GM23338 (cell line): ENCODE results near the gene TSPAN4. TPM values are rescaled to one million over a fixed set of nuclear protein-coding genes. Genes with fewer than 3 reads are reported as not detected.

Experiments
- ATAC-seq: fragments of 200-7000 bp; cut with Tn5 transposase; 3 replicates; pipeline ENCODE4 v1.9.1; 2020
- DNase-seq: peaks from one replicate; pipeline ENCODE4 v3.0.0-alpha.2; 2015; ENCODE audit warnings: low spot score
- H2AFZ ChIP-seq: fragments of 200-600 bp; sonication (generic); 2 replicates; pipeline ENCODE4 v1.8.0; 2016; ENCODE audit warnings: antibody characterized with exemption, mild to moderate bottlenecking, moderate library complexity
- H3F3A ChIP-seq: fragments of 200-600 bp; sonication (generic); replicated peaks from 2 replicates; pipeline ENCODE4 v1.8.0; 2017; ENCODE audit warnings: antibody characterized with exemption, mixed run types, low read depth
- H3K27ac ChIP-seq: fragments of 200-600 bp; sonication (generic); 2 replicates; pipeline ENCODE4 v1.6.1; 2016; ENCODE audit warnings: low read depth
- H3K27me3 ChIP-seq: fragments of 200-600 bp; sonication (generic); 2 replicates; pipeline ENCODE4 v1.8.0; 2016; ENCODE audit warnings: mild to moderate bottlenecking, mixed run types, moderate library complexity; ENCODE audit not compliant: insufficient read depth
- H3K36me3 ChIP-seq: fragments of 200-600 bp; sonication (generic); 2 replicates; pipeline ENCODE4 v1.8.0; 2016; ENCODE audit warnings: mild to moderate bottlenecking; ENCODE audit not compliant: insufficient read depth
- H3K4me1 ChIP-seq: fragments of 200-600 bp; sonication (generic); 2 replicates; pipeline ENCODE4 v1.8.0; 2016; ENCODE audit warnings: mild to moderate bottlenecking, moderate library complexity; ENCODE audit not compliant: insufficient read depth
- H3K4me2 ChIP-seq: fragments of 200-600 bp; sonication (generic); 2 replicates; pipeline ENCODE4 v1.7.1; 2017; ENCODE audit warnings: mixed run types
- H3K4me3 ChIP-seq: fragments of 200-600 bp; sonication (generic); 2 replicates; pipeline ENCODE4 v1.6.1; 2016; ENCODE audit warnings: mixed run types
- H3K79me2 ChIP-seq: fragments of 200-600 bp; sonication (generic); replicated peaks from 2 replicates; pipeline ENCODE4 v1.8.0; 2017; ENCODE audit warnings: mild to moderate bottlenecking; ENCODE audit not compliant: insufficient read depth
- H3K9me2 ChIP-seq: fragments of 200-600 bp; sonication (generic); 2 replicates; pipeline ENCODE4 v1.8.0; 2017; ENCODE audit not compliant: insufficient read depth
- H4K20me1 ChIP-seq: fragments of 200-600 bp; sonication (generic); replicated peaks from 2 replicates; pipeline ENCODE4 v1.8.0; 2017; ENCODE audit warnings: mild to moderate bottlenecking; ENCODE audit not compliant: insufficient read depth
- H3K27ac Mint-ChIP-seq: 2 replicates; pipeline ENCODE4 v1.8.0; 2020; ENCODE audit warnings: inconsistent platforms, mild to moderate bottlenecking, moderate library complexity, mixed read lengths
- H3K27me3 Mint-ChIP-seq: 3 replicates; pipeline ENCODE4 v1.8.0; 2022; ENCODE audit warnings: low read depth, mild to moderate bottlenecking, moderate library complexity, mixed read lengths, inconsistent platforms; ENCODE audit not compliant: insufficient read depth, poor library complexity
- H3K36me3 Mint-ChIP-seq: 3 replicates; pipeline ENCODE4 v1.8.0; 2021; ENCODE audit warnings: low read depth, mild to moderate bottlenecking, inconsistent platforms, moderate library complexity, mixed read lengths
- H3K4me1 Mint-ChIP-seq: 3 replicates; pipeline ENCODE4 v1.8.0; 2020; ENCODE audit warnings: mild to moderate bottlenecking, inconsistent platforms, mixed read lengths
- H3K4me3 Mint-ChIP-seq: 3 replicates; pipeline ENCODE4 v1.8.0; 2021; ENCODE audit warnings: moderate library complexity, mild to moderate bottlenecking, inconsistent platforms, mixed read lengths
- H3K9me3 Mint-ChIP-seq: 3 replicates; pipeline ENCODE4 v1.8.0; 2020; ENCODE audit warnings: moderate library complexity, mild to moderate bottlenecking, inconsistent platforms, mixed read lengths
- CTCF ChIP-seq, 2 experiments: fragments of 200-600 bp in 1 of 2; sonication (generic) in 1 of 2; conservative IDR thresholded peaks; 2 replicates each; pipeline versions ENCODE4 v1.5.1 to v1.6.1; 2016 to 2017; ENCODE audit warnings: antibody characterized with exemption in 2 of 2, low read depth in 2 of 2, mild to moderate bottlenecking in 2 of 2, moderate library complexity in 1 of 2
- ETS1 ChIP-seq: IDR thresholded peaks from 2 replicates; pipeline ENCODE4 v1.6.1; 2016; ENCODE audit warnings: antibody characterized with exemption
- EZH2phosphoT487 ChIP-seq: fragments of 200-600 bp; sonication (generic); IDR thresholded peaks from one replicate; pipeline ENCODE4 v1.8.1; 2018; ENCODE audit warnings: antibody characterized with exemption; ENCODE audit not compliant: unreplicated experiment
- NANOG ChIP-seq: IDR thresholded peaks from 2 replicates; pipeline ENCODE4 v1.6.1; 2016; ENCODE audit warnings: antibody characterized with exemption, borderline replicate concordance
- POLR2AphosphoS5 ChIP-seq: IDR thresholded peaks from 2 replicates; pipeline ENCODE4 v1.6.1; 2016; ENCODE audit warnings: antibody characterized with exemption, low read depth
- REST ChIP-seq: IDR thresholded peaks from one replicate; pipeline ENCODE4 v1.6.1; 2018; ENCODE audit warnings: antibody characterized with exemption; ENCODE audit not compliant: unreplicated experiment
- STAT1 ChIP-seq: IDR thresholded peaks from one replicate; pipeline ENCODE4 v1.6.1; 2016; ENCODE audit warnings: antibody characterized with exemption; ENCODE audit not compliant: unreplicated experiment
- ZNF114 ChIP-seq: fragments of 250-450 bp; sonication (Bioruptor Pico); IDR thresholded peaks from 2 replicates; pipeline ENCODE4 v1.5.0; 2020; ENCODE audit warnings: mild to moderate bottlenecking, moderate library complexity
- ZNF331 ChIP-seq: fragments of 250-450 bp; sonication (Bioruptor Pico); IDR thresholded peaks from 2 replicates; pipeline ENCODE4 v1.5.0; 2020; ENCODE audit warnings: low read depth, mild to moderate bottlenecking, moderate library complexity
- polyA plus RNA-seq: library from polyadenylated mRNA; unstranded; fragments of >200 nt; fragmentation: Nextera tagmentation; extraction: Ambion mirVana; gene quantifications from 2 replicates; pipeline ENCODE4 v1.2.1, GENCODE V29; 2016
- total RNA-seq: library from RNA; depleted of rRNA; stranded (reverse); fragments of >200 nt; shearing (Covaris generic); gene quantifications from 2 replicates; pipeline ENCODE4 v1.2.3, GENCODE V29; 2014

Gene TSPAN4
- total and polyA plus RNA-seq, 2 experiments from 2014 or later: 76.8 to 150 TPM

- no peak for TF ChIP-seq REST
- TF ChIP-seq ZNF331 (CRISPR knock-in tag): no peak
- no peak for TF ChIP-seq NANOG
- no peak for TF ChIP-seq EZH2phosphoT487
- TF ChIP-seq ZNF114 (CRISPR knock-in tag): no peak
- TF ChIP-seq ETS1: no peak
These were observed 47.7 kb upstream of the TSPAN4 start (continued) for GRCh38 chr11:794766-795633.

DNA sequence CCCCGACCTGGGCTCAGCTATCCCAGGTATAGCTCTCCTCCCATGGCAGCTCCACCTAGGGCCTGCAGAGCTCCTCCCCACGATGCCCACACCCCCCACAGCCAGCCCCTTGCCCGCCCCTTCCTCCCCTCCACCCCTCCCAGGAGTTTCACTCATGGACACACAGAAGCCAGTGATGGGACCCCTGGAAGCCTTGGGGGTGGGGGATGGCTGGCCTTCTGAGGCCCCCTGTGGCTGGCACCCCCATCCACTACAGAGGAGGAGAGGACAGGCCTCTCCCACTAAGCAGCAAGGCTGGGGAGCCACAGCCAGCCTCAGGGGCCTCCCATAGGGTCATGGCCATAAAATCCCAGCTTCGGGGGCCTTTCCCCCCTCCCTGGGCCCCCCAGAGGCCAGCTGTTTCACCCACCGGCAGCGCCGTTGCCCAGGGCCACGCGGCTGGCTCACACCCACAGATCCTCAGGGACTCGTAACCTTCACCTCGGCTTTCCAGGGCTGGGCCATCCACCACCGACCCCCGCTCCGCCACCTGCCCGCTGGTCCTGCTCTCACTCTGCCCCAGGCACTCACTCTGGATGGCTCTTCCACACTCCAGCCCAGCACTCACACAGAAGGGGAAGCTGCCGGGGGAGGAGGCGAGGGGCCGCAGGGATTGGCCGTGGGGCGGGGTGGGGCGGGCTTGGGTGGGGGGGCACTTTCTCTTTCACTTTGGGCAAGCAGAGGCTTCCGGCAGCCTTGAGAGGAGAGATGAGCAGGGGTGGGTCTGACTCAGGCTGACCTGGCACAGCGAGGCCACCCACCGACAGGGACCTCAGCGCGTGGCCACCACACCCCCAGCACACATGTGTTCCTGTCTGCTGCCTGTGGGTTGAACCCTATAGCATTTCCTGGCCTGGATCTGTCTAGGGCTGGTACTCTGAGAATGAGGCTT, 46.8 kb upstream of the TSPAN4 start:
- Mint-ChIP-seq H3K27me3 (peaks cover 5% of the 10 kb centered on the region), H3K4me1 (peaks cover 20% of the 10 kb centered on the region; the same call in 2 of the 3 replicates), H3K9me3 (no peaks in the 10 kb centered on the region), H3K36me3 (peaks cover 8% of the 10 kb centered on the region; the same call in 2 of the 3 replicates), H3K27ac (no peak overlapping the region; the same call in 1 of the 2 replicates), H3K4me3 (peak overlapping the region; percentile 81)
- no peaks in the 10 kb centered on the region; the same call in 1 of the 2 replicates for H3K79me2 ChIP-seq
- H3K4me3 ChIP-seq: peak overlapping the region; percentile 86; the same call in 1 of the 2 replicates
- no peak overlapping the region for H3K27ac ChIP-seq
- H2AFZ ChIP-seq: no peak overlapping the region
- peaks cover 12% of the 10 kb centered on the region; the same call in 1 of the 2 replicates for H3K4me1 ChIP-seq
- TF ChIP-seq STAT1 (no peak), CTCF (conservative IDR thresholded peaks at IDR 0.05; ENCODE audit: low read depth in 2 of 2) (no peak), REST (no peak), POLR2AphosphoS5 (no peak)
- H3K27me3 ChIP-seq: no peaks in the 10 kb centered on the region
- DNase-seq (peak; percentile 57), ATAC-seq (peak; percentile 24)
- H3K4me2 ChIP-seq: peak overlapping the region; percentile 95
- H3K36me3 ChIP-seq: no peaks in the 10 kb centered on the region
- H4K20me1 ChIP-seq: 0 out of 2 replicates have a peak, but pooled peaks cover 3% of the 10 kb centered on the region
- peaks cover 21% of the 10 kb centered on the region for H3F3A ChIP-seq
- H3K9me2 ChIP-seq: no peaks in the 10 kb centered on the region
